Breast epithelium (tissue), 3 donors: ENCODE measurements around the gene TRPM8.

Experiments used
- POLR2A ChIP-seq: fragments of 450-650 bp; IDR thresholded peaks from one replicate; pipeline ENCODE4 v1.6.1; 2016; ENCODE audit warnings: antibody characterized with exemption, mild to moderate bottlenecking, moderate library complexity
- POLR2AphosphoS5 ChIP-seq, 3 donors: sonication (generic); formaldehyde crosslinking; IDR thresholded peaks; one replicate each; pipeline ENCODE4 v1.6.1; 2017; ENCODE audit warnings: antibody characterized with exemption in 3 of 3
- TF ChIP-seq, protein P1 (sequence below), 3 donors: fragments of 450-650 bp; IDR thresholded peaks; one replicate each; pipeline ENCODE4 v1.5.1; 2016 to 2017; ENCODE audit warnings: antibody characterized with exemption in 3 of 3, mild to moderate bottlenecking in 3 of 3, moderate library complexity in 3 of 3

DNA sequence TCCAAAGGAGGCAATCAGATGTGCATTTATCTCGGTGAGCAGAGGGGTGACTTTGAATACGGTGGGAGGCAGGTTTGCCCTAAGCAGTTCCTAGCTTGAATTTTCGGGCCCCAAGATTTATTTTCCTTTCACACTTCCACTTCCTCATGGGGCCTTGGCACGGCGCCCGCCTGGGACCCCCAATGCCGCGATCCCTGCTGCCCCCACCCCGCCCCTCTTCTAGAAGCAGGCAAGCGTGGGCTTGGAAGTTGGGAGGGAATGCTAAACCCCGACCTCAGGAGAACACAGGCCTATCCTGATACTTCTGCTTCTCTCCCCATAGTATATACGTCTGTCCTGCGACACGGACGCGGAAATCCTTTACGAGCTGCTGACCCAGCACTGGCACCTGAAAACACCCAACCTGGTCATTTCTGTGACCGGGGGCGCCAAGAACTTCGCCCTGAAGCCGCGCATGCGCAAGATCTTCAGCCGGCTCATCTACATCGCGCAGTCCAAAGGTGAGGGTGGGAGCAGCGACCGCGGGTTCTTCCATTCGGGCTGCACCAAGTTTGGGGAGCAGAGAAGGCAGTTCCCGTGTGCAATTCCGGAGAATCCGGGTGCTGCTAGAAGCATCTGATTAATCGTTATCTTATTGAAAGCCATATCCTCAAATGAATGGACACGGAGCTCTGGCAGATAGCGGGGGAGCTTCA, 21.6 kb downstream of the TRPM8 start:
- TF ChIP-seq, protein P1, sequence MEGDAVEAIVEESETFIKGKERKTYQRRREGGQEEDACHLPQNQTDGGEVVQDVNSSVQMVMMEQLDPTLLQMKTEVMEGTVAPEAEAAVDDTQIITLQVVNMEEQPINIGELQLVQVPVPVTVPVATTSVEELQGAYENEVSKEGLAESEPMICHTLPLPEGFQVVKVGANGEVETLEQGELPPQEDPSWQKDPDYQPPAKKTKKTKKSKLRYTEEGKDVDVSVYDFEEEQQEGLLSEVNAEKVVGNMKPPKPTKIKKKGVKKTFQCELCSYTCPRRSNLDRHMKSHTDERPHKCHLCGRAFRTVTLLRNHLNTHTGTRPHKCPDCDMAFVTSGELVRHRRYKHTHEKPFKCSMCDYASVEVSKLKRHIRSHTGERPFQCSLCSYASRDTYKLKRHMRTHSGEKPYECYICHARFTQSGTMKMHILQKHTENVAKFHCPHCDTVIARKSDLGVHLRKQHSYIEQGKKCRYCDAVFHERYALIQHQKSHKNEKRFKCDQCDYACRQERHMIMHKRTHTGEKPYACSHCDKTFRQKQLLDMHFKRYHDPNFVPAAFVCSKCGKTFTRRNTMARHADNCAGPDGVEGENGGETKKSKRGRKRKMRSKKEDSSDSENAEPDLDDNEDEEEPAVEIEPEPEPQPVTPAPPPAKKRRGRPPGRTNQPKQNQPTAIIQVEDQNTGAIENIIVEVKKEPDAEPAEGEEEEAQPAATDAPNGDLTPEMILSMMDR (IDR thresholded peaks at IDR 0.05): no peak
- no peak for TF ChIP-seq POLR2A
- TF ChIP-seq POLR2AphosphoS5 (IDR thresholded peaks at IDR 0.05): no peak
